CD4-positive, alpha-beta T cell treated with Interleukin-12 subunit alpha and Interleukin-12 subunit beta, for 1 hour (primary cell): ENCODE data around the gene RGS7.

Source experiments
- DNase-seq: peaks from one replicate; pipeline ENCODE4 v3.0.0-alpha.2; 2020

RGS7 gene

DNA sequence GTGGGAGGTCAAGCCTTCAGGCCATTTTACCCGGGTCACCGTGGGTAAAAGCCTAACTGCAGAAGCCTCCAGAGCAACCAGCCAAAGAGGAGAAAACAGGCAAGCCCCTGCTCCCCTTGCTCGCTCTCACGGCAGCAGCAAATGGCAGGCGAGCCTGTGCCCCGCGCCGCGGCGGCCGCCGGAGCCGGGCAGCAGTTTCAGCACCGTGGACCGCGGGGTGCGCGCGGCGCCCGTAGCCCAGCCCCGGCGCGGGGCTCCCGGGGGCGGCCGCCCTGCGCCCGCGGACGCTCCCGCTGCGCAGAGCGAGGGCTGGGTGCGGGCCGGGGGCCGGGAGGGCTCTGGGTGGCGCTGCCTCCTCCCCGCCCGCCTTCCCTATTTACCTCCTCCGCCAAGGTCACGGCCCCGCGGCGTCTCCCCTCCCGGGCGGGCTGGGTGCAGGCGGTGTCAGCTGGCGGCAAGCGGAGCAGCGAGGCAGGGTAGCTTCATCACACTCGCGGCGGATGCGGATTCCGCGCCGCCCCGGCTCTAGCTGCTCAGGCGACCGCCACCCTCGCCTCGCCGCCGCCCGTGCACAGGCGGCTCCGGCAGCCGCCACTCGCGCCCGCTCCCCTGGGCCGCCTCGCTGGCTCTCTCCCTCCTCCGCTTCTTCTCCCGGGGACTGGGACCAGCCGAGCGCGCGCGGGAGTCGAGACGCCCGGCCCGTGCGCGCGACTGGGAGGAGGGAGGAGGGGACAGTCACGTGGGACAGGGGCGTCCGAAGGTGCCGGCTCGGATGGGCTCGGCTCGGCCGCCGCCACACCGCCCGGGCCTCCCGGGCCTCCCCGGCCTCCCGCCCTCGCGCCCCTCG lies at the start of gene RGS7:
TSS of gene RGS7 (minus strand) at position 687 of the 847 bp plus-strand sequence.
- no peak for DNase-seq

DNA sequence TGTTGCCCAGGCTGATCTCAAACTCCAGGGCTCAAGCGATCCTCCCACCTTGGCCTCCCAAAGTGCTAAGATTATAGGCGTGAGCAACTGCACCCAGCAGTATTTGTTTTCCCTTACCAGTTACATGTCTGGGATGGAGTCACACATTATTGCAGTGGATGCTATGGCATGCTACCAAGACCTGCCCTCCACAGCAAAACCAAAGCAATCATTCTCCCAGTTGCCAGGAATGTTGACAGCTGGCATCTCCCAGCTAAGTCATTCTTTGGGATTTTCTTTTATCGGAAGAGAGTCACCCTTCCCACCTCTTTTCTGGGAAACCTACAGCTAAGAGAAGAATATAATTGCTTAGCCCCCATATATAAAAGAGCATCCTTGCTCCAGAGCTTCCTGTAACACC lies 49.4 kb upstream of the RGS7 start:
- DNase-seq = no peak

DNA sequence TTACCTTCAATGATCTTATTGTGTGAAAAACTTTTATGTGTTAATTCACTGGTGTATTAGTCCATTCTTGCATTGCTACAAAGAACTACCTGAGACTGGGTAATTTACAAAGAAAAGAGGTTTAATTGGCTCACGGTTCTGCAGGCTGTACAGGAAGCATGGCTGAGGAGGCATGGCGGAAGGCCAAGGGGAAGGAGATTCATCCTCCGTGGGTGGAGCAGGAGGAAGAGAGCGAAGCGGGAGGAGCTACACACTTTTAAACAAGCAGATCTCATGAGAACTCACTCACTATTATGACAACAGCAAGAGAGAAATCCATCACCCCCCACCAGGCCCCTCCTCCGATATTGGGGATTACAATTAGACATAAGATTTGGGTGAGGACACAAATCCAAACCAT lies 44.2 kb upstream of the RGS7 start:
- no peak for DNase-seq

- no peak for DNase-seq
Observed at GRCh38 chr1:241396747-241397681, 40.0 kb upstream of the RGS7 start.

GRCh38 chr1:241391926-241392710 lies 35.1 kb upstream of the RGS7 start:
- no peak for DNase-seq

GRCh38 chr1:241390526-241390925 lies 33.5 kb upstream of the RGS7 start:
- DNase-seq = no peak

DNA sequence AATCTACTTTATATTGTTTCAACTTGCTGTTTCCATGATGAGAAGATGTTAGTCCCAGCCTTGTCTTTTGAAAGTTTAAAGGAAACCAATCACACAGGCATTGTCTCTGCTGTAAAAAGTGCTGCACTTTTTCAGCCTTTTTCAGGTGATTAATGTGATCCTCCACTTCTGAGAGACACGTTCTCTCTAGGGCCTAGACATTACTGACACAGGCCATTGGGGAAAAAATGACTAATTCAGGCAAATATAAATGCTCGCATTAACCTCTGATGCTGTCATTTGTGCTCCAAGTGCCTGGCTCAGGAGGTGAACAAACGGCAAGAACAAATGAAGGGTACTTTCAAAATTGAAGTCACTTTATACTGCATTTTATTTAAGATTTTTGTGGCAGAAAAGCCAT lies 32.4 kb upstream of the RGS7 start:
- no peak for DNase-seq

DNA sequence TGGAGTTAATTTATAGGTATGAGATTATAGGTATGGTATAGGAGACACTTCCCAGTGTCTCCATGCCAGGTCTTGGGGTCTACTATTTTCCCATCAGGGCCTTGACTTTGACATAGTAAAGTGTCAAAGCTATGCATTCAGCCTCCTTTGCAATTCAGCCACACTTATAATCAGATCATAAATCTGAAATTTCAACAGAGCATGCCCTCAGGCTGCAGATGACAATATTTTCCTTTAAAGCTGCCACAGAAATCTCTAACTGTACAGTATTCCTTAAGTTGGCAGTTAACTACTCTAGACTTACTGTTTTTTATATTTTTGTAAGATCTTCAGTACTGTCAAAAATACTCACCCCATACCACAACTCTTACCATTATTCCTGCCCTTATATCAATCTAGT lies 30.2 kb upstream of the RGS7 start:
- DNase-seq = no peak

GRCh38 chr1:241376701-241377100 lies 19.7 kb upstream of the RGS7 start:
- DNase-seq = no peak

GRCh38 chr1:241375886-241376285 lies 18.9 kb upstream of the RGS7 start:
- DNase-seq = no peak

DNA sequence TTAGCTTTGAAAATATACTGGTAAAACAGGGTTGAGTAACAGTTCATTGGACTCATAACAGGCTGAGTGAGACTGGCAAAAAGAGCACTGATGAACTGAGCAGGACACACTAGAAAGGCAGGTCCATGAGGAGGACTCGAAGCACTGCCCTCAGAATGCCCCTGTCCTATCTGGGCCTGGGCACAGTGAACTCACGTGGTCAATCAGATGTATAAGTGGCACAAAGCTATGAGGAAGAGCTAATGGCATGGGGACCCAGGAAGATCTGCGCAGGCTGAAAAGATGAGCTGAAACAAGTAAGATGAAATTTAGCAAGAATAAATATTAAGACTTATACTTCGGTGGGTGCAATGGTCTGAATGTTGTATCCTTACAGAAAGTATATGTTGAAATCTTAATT lies 9.2 kb upstream of the RGS7 start:
- no peak for DNase-seq

DNA sequence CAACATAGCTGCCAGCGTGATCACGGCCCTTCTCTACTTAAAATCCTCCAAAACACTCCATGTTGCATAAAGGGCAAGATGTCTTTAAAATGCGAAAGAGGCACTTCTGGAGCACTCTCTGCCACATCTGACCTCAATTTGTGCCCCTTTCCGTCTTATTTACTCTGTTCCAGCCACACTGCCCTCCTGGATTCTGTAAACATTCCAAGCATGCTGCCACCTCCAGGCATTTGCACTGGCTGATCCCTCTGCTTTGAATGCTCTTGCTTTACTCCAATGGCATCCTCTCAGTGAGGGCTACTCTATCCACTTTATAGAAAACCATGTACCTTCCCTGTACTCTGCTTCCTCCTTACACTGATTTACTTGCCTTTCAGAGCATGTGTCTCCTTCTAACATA lies 5.3 kb upstream of the RGS7 start:
- DNase-seq = no peak

DNA sequence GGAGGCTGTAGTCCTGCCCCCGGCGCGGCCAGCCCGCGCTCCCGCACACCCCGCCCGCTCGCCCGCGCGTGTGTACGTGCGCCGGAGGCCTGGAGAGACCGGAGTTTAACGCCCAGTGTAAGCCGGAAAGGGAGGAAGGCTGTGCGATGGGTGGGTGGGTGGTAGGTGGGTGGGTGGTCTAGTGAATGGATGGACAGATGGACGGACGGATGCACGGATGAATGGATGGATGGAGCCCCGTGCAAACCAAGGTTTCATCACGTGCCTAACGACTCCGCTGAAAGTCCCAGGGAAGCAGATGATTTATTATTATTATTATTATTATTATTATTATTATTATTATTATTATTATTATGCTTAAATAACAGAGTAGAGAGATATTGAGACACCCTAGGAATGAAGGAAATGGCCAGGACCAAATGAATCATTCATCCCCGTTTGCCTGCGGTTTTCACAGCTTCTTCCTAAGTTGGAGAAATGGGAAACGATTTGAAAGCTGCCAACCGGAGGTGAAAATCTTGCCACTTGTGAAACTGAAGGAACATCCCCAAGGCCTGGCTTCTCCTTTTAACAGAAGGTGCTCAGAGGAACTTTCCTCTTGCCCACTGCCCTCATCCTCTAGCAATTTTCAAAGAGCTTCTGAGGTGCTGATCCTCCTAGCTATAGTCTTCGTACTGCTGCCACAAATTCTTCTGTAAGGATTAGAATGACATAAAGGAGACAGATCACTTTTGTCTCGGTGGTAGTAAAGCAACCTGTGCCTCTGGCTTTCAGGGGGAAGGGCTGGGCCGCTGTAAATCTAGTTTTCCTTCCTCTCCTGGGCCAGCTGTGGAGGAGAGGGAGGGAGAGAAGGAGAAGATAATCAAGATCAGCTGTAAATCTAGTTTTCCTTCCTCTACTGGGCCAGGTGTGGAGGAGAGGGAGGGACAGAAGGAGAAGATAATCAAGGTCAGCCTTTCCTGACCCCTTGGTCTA lies 648 bp upstream of the RGS7 start:
- no peak for DNase-seq

GRCh38 chr1:241356187-241356518 lies 852 bp downstream of the RGS7 start:
- no peak for DNase-seq

GRCh38 chr1:241355311-241356010 lies 1.5 kb downstream of the RGS7 start:
- no peak for DNase-seq

DNA sequence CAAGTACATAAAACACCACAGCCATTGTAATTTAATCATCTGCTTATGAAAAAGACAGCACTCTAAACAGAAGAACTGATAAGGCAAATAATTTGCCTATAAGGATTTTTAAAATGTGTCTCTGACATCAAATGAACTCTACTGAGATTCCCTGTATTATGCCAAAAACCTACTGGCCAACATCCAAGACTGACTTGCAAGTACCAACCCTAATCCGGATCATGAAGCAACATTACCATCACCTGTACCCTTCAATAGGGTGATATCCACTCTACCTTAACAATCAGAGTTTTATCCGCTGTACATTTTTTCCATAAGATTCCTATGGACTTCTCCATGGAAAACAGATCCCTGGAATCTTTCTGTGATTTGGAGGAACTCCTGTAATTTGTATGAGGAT lies 4.6 kb downstream of the RGS7 start:
- DNase-seq = no peak

DNA sequence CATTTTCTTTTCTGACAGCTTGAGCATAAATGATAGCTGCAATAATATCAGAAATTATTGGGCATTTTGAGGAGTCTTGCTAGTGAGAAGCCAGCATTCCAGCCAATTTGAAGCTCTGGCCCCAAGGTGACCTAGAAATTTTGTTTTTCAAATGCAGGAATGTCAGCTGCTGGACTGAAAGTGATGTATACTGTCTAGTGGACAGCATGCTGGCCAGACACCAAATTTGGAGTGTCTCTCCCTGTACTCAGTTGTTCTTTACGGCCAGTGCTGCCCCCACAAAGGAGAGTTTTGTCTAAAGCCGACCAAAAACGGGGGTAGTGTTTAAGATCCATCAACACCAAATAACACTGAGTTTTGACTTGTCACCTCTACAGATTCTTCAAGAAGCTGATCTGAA lies 5.2 kb downstream of the RGS7 start:
- DNase-seq = no peak

- DNase-seq = no peak
Observed at GRCh38 chr1:241343956-241344355, 13.0 kb downstream of the RGS7 start.

DNA sequence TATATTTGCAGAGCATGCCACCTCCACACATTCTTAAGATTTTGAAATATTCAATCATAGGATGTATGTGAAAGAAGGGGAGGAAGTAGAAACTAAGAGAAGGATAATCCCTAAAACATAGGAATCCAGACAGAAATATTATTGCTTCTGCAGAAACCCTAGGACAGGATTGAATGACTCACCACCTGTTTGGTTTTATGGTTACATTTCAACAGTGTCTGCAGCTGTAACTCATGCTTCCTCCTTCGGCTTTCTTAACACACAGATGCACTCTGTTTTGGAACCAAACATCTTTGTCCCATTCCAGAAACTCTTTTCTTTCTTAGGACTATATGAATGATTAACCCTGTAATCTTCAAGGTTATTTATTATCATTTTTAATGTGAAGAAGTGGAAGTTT lies 20.7 kb downstream of the RGS7 start:
- no peak for DNase-seq

DNA sequence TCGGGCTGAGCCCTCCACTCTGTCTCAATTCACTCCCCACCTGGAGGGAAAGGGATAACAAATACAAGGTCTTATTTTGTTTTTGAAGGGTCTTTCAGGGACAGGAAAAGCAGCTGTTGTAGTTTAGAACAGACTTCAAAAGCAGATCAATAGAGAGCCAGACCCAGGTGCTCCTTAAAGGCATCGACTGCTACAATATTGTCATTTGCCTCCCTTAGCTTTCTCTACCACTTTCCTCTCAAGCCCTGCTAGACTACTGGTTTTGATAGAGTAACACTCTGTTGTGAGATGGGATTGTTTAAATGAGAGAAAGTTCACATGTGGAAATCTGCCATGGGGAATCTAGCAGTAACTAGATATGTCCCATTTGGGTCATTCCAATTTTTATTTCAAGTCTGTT lies 24.0 kb downstream of the RGS7 start:
- DNase-seq = no peak

DNA sequence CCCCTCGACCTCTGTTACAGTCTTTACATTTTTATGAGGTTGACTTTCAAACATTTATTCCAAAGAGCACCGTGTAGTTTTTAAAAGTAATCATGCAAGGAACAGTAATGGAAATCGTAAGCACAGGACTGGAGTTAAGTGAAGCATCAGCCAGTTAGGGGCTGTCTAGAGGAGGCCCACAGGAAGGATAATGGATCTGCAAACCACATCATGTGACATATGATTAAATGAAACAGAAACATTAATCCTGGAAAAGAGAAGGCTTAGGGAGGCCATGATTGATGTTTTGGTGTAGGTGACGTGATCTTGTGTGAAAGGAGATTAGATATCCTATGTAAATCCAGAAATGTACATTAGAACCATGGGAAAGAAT lies 25.0 kb downstream of the RGS7 start:
- DNase-seq = no peak
